Esophagus muscularis mucosa (tissue), 4 donors: ENCODE data around the gene SH3BP4. TPM values are rescaled to one million over a fixed set of nuclear protein-coding genes. Genes with fewer than 3 reads are reported as not detected.

Experiments
- DNase-seq: peaks from one replicate; pipeline ENCODE4 v3.0.0-alpha.2; 2017; ENCODE audit errors: extremely low spot score
- H3K27ac ChIP-seq, 4 donors: fragments of 200-600 bp; sonication (generic); replicated peaks in 1 of 4; 1 replicate in 3 of 4; 2 replicates in 1 of 4; pipeline ENCODE4 v1.5.1; 2016 to 2019; ENCODE audit warnings: mild to moderate bottlenecking in 1 of 4
- H3K27me3 ChIP-seq, 4 donors: fragments of 200-600 bp; sonication (generic); one replicate each; pipeline versions ENCODE4 v1.5.1 to v1.6.0; 2016 to 2019
- H3K36me3 ChIP-seq, 4 donors: fragments of 200-600 bp; sonication (generic); one replicate each; pipeline ENCODE4 v1.5.1; 2016 to 2019
- H3K4me1 ChIP-seq, 4 donors: fragments of 200-600 bp; sonication (generic); one replicate each; pipeline ENCODE4 v1.5.1; 2016 to 2019
- H3K4me3 ChIP-seq, 4 donors: fragments of 200-600 bp; sonication (generic); 1 replicate in 2 of 4; 2 replicates in 2 of 4; pipeline ENCODE4 v1.5.1; 2016 to 2019; ENCODE audit warnings: mild to moderate bottlenecking in 4 of 4, moderate library complexity in 1 of 4
- H3K9me3 ChIP-seq, 4 donors: fragments of 200-600 bp; sonication (generic); 1 replicate in 3 of 4; 2 replicates in 1 of 4; pipeline ENCODE4 v1.5.1; 2016 to 2019
- EP300 ChIP-seq: sonication (generic); formaldehyde crosslinking; IDR thresholded peaks from one replicate; pipeline ENCODE4 v1.6.1; 2017; ENCODE audit warnings: antibody characterized with exemption
- POLR2A ChIP-seq: fragments of 450-650 bp; IDR thresholded peaks from one replicate; pipeline ENCODE4 v1.6.1; 2017; ENCODE audit warnings: antibody characterized with exemption, moderate library complexity, mild to moderate bottlenecking, low read depth
- POLR2AphosphoS5 ChIP-seq, 2 donors: sonication (generic); formaldehyde crosslinking; IDR thresholded peaks; one replicate each; pipeline ENCODE4 v1.6.1; 2017; ENCODE audit warnings: antibody characterized with exemption in 2 of 2
- WGBS: methylation state at CpG from one replicate; pipeline ENCODE4 v1.1.5; 2018; 5-methylcytosine and 5-hydroxymethylcytosine counted together
- intact Hi-C: fragments of 100-400 bp; cut with DNase I; formaldehyde crosslinking; loops from one replicate; pipeline ENCODE4 v1.15.1; 2023
- total RNA-seq, 4 donors: library from RNA; depleted of rRNA; stranded (reverse); fragments of >200 nt; gene quantifications; one replicate each; pipeline versions ENCODE4 v1.1.0 to v1.2.1, GENCODE V29; 2016
- TF ChIP-seq, protein P1 (sequence below), 3 experiments: fragments of 200-600 bp in 2 of 3; fragments of 450-650 bp in 1 of 3; sonication (generic) in 2 of 3; IDR thresholded peaks; one replicate each; pipeline ENCODE4 v1.5.1; 2017 to 2019; ENCODE audit warnings: antibody characterized with exemption in 3 of 3, mild to moderate bottlenecking in 2 of 3, moderate library complexity in 1 of 3

SH3BP4 gene
- total RNA-seq, 4 donors from 2014 or later, result 25.3 to 63.1 (median 48.4) TPM

DNA sequence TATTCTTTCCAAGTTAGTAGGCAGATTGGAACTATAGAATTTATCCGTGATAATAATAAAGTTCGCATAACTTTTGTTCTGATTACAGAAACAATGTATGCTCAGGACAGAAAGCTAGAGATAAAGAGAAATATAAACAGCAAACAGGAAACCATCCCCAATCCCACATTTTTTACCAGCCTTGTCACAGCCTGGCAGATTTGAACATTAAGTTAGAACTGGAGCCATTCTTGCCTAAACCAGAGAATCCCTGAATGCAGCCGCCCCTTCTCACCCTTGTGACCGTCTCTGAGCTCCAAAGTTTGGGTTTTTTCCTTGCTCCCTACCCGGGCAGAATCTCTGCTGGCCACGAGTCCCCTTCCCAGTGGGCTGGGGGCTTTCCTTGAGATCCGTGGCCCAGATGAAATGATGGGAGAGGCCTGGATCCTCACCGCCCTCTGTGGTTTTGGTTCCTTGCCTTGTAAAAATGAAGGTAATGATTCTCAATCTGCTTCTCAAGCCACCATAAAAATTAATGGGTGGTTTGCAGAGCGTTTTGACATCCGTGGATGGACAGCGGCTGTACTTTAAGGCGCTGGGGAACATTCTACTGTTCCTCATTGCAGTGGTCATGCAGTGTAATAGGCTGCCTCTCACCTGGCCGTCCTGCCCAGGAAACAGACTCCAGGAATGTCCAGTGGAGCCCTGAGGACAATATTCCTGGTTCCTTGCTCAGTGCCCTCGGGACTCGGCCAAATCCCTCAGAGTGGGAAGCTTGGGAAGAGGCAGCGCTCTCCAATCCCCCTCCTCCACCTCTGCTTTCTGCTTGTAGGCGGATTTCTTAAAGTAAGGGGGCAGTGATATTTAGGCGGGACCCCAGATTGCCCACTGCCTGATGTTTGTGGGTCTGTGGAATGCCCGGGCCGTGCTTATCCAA is 1.6 kb downstream of the SH3BP4 start:
- peaks cover 22 to 74% (median 60%) of the 10 kb centered on the region in 4 donors for H3K4me1 ChIP-seq
- H3K27ac ChIP-seq, result peak overlapping the region; percentile 80 to 88 (median 86)
- DNase-seq, result no peak
- H3K9me3 ChIP-seq, result no peaks in the 10 kb centered on the region
- H3K27me3 ChIP-seq, result peaks cover 0 to 4% (median 0%) of the 10 kb centered on the region in 4 donors
- H3K4me3 ChIP-seq, result peak overlapping the region; percentile 80 to 96 (median 90)
- intact Hi-C loops, result loop anchor here (10.0 kb wide), 1 partner anchor 141 kb away; no protein-coding TSS in a partner anchor
- TF ChIP-seq POLR2AphosphoS5 (IDR thresholded peaks at IDR 0.05) (peak in 1 of 2 donors; percentile 4), EP300 (no peak)
- H3K36me3 ChIP-seq, result no peaks in the 10 kb centered on the region
- WGBS, result 53% methylated on average over 13 of the region's 20 CpGs

DNA sequence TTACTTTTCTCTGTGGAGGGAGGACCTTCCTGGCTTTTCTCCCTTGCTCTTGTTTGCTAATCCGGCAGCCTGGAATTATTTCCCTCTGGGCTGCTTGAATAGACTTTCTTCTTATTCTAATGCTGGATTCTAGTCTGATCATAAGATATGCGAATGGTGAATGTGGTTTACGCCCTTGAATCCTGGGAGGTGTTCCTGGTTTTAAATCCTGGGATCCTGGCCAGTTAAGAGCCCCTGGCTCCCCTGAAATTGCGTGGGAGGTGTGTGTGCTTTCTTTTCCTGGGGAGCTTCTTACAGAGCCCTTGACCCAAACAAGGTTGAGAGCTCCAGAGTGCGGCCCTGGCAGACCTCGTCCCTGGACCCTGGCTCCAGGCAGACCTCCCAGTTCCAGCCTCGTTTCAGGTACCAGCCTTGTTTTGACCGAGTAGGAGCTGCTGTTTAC is 2.8 kb downstream of the SH3BP4 start:
- H3K9me3 ChIP-seq, result no peaks in the 10 kb centered on the region
- H3K36me3 ChIP-seq, result no peaks in the 10 kb centered on the region
- peak overlapping the region; percentile 80 to 88 (median 86) for H3K27ac ChIP-seq
- intact Hi-C loops, result loop anchor here (10.0 kb wide), 1 partner anchor 140 kb away; no protein-coding TSS in a partner anchor
- peaks cover 22 to 74% (median 59%) of the 10 kb centered on the region in 4 donors for H3K4me1 ChIP-seq
- peaks cover 0 to 4% (median 0%) of the 10 kb centered on the region in 4 donors for H3K27me3 ChIP-seq
- no peak for DNase-seq
- 44% methylated on average over 8 of the region's 8 CpGs for WGBS
- TF ChIP-seq POLR2AphosphoS5 (IDR thresholded peaks at IDR 0.05), result no peak
- no peak for TF ChIP-seq POLR2A
- peak overlapping the region; percentile 80 to 96 (median 90) for H3K4me3 ChIP-seq

DNA sequence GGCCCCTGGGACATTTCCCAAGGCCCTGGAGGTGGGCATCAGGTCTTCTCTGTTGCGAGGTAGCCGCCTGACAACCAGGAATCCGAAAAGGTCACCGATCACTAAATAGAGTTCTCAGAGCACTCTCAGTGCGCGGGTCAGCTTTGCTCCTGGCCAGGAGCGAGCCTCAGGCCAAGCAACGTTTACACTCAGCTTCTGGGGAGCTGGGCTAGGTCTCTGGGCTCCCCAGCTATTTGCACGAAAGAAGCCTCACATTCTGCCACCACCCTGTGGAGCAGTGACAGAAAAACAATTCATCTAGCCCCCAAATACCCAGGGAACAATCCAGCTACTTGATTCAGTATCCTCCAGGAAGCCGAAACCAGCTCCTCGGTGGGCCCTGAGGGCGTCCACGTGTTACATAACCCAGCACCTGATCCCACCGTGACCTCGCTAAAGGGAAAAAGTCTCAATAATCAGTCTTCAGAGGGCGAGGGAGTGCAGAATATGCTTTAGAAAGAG is 3.3 kb downstream of the SH3BP4 start:
- H3K4me1 ChIP-seq, result peaks cover 25 to 69% (median 56%) of the 10 kb centered on the region in 4 donors
- WGBS, result 84% methylated on average over 13 of the region's 16 CpGs
- DNase-seq, result no peak

DNA sequence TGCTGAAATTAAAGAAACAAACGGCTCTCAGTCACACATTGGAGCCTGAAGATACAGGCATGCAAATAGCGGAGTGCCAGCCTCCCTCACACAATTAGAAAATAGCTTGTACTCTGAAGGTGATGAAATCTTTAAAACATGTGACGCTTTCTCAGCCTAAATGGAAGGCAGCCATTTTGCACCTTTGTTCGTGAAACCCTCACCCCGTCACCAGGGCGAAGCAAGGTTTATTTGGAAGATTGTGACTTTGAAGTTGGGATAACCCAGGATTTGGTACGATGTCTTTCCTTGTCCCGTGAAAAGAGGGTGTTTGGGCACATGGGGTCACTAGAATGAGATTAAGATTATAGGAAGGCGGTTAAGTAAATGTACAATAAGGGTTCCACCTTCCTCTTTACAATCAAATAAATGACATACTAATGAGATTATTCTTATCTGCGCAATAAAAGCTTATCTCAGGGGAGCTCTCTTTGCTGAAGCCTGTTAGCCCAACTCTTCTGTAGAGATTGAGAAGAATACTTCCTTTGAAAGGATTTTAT is 4.2 kb downstream of the SH3BP4 start:
- H3K9me3 ChIP-seq, result no peaks in the 10 kb centered on the region
- H3K4me3 ChIP-seq, result no peak overlapping the region
- H3K27me3 ChIP-seq, result peaks cover 0 to 4% (median 0%) of the 10 kb centered on the region in 4 donors
- peak overlapping the region in 1 of 4 donors; percentile 85 for H3K27ac ChIP-seq
- intact Hi-C loops, result loop anchor here (10.0 kb wide), 1 partner anchor 139 kb away; no protein-coding TSS in a partner anchor
- no peak for DNase-seq
- H3K36me3 ChIP-seq, result no peaks in the 10 kb centered on the region
- H3K4me1 ChIP-seq, result peaks cover 25 to 68% (median 50%) of the 10 kb centered on the region in 4 donors
- TF ChIP-seq POLR2AphosphoS5 (IDR thresholded peaks at IDR 0.05) (no peak), POLR2A (no peak), EP300 (no peak)
- 95% methylated on average over 10 of the region's 10 CpGs for WGBS

More for the DNA sequence above, 3.3 kb downstream of the SH3BP4 start:
- TF ChIP-seq EP300, result no peak
- no peak for TF ChIP-seq POLR2A
- TF ChIP-seq POLR2AphosphoS5 (IDR thresholded peaks at IDR 0.05), result no peak
- H3K9me3 ChIP-seq, result no peaks in the 10 kb centered on the region
- H3K36me3 ChIP-seq, result no peaks in the 10 kb centered on the region
- peak overlapping the region; percentile 80 to 88 (median 86) for H3K27ac ChIP-seq
- peaks cover 0 to 4% (median 0%) of the 10 kb centered on the region in 4 donors for H3K27me3 ChIP-seq
- intact Hi-C loops, result loop anchor here (10.0 kb wide), 1 partner anchor 140 kb away; no protein-coding TSS in a partner anchor
- no peak overlapping the region for H3K4me3 ChIP-seq

DNA sequence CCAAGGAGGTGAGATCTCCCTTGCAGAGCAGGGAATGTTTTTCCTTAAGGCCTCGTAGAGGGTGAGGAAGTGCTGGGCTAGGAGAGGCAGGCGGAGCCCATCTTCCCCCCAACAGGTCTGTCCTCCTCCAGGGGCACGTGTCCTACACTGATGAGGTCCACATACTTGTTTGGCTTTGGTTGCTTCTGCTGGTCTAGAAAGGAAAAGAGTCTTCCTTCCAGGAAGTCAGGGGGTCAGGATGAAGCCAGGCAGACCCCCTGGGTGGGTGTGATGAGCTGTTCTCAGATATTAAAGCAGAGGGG is 6.0 kb downstream of the SH3BP4 start:
- intact Hi-C loops, result loop anchor here (10.0 kb wide), 1 partner anchor 137 kb away; no protein-coding TSS in a partner anchor
- DNase-seq, result no peak
- TF ChIP-seq POLR2AphosphoS5 (IDR thresholded peaks at IDR 0.05), result no peak
- no peak for TF ChIP-seq POLR2A
- 65% methylated on average over 3 of the region's 3 CpGs for WGBS
- Histone ChIP-seq H3K27ac (no peak overlapping the region), H3K36me3 (no peaks in the 10 kb centered on the region), H3K4me3 (no peak overlapping the region), H3K4me1 (peaks cover 26 to 58% (median 44%) of the 10 kb centered on the region in 4 donors), H3K27me3 (no peaks in the 10 kb centered on the region), H3K9me3 (no peaks in the 10 kb centered on the region)

DNA sequence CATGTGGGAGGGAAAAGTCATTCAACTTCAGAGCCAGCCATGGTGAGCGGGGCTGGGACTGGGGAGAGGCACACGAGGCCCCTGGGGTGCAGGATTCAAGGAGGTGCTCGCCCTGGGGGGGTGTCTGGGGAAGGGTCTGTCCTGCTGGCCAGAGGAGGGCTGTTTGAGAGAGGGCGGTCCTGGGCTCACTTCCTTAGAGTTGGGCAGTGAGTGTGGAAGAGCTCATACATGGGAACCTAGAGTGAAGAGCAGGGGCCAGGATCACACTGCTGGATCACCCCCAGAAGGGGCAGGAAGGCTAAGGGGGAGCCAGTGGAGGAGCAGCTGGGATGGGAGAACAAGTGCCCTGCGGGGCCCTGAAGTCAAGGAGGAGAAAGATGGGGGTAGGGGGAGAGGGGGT is 6.5 kb downstream of the SH3BP4 start:
- intact Hi-C loops, result loop anchor here (10.0 kb wide), 1 partner anchor 136 kb away; no protein-coding TSS in a partner anchor
- Histone ChIP-seq H3K4me1 (peaks cover 25 to 54% (median 41%) of the 10 kb centered on the region in 4 donors), H3K27ac (no peak overlapping the region), H3K9me3 (no peaks in the 10 kb centered on the region), H3K27me3 (no peaks in the 10 kb centered on the region), H3K36me3 (no peaks in the 10 kb centered on the region), H3K4me3 (no peak overlapping the region)
- WGBS, result 87% methylated on average over 5 of the region's 5 CpGs
- DNase-seq, result no peak
- TF ChIP-seq, protein P1, sequence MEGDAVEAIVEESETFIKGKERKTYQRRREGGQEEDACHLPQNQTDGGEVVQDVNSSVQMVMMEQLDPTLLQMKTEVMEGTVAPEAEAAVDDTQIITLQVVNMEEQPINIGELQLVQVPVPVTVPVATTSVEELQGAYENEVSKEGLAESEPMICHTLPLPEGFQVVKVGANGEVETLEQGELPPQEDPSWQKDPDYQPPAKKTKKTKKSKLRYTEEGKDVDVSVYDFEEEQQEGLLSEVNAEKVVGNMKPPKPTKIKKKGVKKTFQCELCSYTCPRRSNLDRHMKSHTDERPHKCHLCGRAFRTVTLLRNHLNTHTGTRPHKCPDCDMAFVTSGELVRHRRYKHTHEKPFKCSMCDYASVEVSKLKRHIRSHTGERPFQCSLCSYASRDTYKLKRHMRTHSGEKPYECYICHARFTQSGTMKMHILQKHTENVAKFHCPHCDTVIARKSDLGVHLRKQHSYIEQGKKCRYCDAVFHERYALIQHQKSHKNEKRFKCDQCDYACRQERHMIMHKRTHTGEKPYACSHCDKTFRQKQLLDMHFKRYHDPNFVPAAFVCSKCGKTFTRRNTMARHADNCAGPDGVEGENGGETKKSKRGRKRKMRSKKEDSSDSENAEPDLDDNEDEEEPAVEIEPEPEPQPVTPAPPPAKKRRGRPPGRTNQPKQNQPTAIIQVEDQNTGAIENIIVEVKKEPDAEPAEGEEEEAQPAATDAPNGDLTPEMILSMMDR (IDR thresholded peaks at IDR 0.05), result no peak
- TF ChIP-seq POLR2AphosphoS5 (IDR thresholded peaks at IDR 0.05) (no peak), EP300 (no peak), POLR2A (no peak)
